AG04450 (cell line): ENCODE data around the gene ANO9. TPM values are rescaled to one million over a fixed set of nuclear protein-coding genes. Genes with fewer than 3 reads are reported as not detected.
A peak's percentile ranks its signal among the peaks of the same experiment; 100 is the strongest.

ENCODE experiments used
- CTCF ChIA-PET: fragments of 300-600, 350-600 bp; formaldehyde crosslinking; extraction: SDS; loops from one replicate; lab custom pipeline; 2022; ENCODE audit warnings: antibody characterized with exemption, inconsistent platforms; lab: Charles Lee
- POLR2A ChIA-PET: fragments of 350-600 bp; formaldehyde crosslinking; extraction: SDS; loops from one replicate; lab custom pipeline; 2021; ENCODE audit warnings: antibody characterized with exemption, inconsistent platforms; lab: Yijun Ruan, JAX
- DNase-seq: peaks from one replicate; pipeline ENCODE4 v3.0.0-alpha.2; 2011; ENCODE audit warnings: low read depth, low spot score
- H3K27ac ChIP-seq: one replicate; pipeline ENCODE4 v1.5.1; 2012; ENCODE audit warnings: low read depth, low read length, control low read depth
- H3K27me3 ChIP-seq: one replicate; pipeline ENCODE4 v1.6.0; 2012; ENCODE audit warnings: low read length; ENCODE audit not compliant: control insufficient read depth, insufficient read depth
- H3K4me3 ChIP-seq: 2 replicates; pipeline ENCODE4 v1.5.1; 2011; ENCODE audit warnings: mild to moderate bottlenecking, low read depth, low read length, control low read depth
- H3K9me3 ChIP-seq: 2 replicates; pipeline ENCODE4 v1.5.1; 2012; ENCODE audit warnings: low read length; ENCODE audit not compliant: control insufficient read depth, insufficient read depth
- polyA plus RNA-seq: library from polyadenylated mRNA; depleted of rRNA; stranded (reverse); fragments of >200 nt; gene quantifications from 2 replicates; pipeline ENCODE4 v1.2.3, GENCODE V29; 2011
- TF ChIP-seq, protein P1 (sequence below): IDR thresholded peaks from 2 replicates; pipeline ENCODE4 v1.5.1; 2011; ENCODE audit warnings: low read depth, low read length, control low read depth, inconsistent platforms

Gene ANO9
- polyA plus RNA-seq, 1 experiment: 0.10 TPM

DNA sequence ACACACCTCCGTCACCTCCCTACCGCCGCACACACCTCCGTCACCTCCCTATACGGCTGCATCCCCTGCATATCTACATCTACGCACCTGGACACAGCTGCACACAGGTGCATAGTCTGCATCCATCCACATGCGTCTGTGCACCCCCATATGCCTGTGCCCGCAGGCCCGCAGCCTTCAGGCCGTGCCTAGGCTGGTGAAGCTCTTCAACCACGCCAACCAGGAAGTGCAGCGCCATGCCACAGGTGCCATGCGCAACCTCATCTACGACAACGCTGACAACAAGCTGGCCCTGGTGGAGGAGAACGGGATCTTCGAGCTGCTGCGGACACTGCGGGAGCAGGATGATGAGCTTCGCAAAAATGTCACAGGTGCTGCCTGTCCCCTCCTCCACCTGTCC lies 43.0 kb downstream of the ANO9 start:
- Histone ChIP-seq H3K4me3 (no peak overlapping the region), H3K27ac (no peak overlapping the region), H3K27me3 (no peaks in the 10 kb centered on the region), H3K9me3 (peaks cover 25% of the 10 kb centered on the region)
- no peak for DNase-seq
- POLR2A ChIA-PET: no interaction called here
- TF ChIP-seq, protein P1, sequence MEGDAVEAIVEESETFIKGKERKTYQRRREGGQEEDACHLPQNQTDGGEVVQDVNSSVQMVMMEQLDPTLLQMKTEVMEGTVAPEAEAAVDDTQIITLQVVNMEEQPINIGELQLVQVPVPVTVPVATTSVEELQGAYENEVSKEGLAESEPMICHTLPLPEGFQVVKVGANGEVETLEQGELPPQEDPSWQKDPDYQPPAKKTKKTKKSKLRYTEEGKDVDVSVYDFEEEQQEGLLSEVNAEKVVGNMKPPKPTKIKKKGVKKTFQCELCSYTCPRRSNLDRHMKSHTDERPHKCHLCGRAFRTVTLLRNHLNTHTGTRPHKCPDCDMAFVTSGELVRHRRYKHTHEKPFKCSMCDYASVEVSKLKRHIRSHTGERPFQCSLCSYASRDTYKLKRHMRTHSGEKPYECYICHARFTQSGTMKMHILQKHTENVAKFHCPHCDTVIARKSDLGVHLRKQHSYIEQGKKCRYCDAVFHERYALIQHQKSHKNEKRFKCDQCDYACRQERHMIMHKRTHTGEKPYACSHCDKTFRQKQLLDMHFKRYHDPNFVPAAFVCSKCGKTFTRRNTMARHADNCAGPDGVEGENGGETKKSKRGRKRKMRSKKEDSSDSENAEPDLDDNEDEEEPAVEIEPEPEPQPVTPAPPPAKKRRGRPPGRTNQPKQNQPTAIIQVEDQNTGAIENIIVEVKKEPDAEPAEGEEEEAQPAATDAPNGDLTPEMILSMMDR: no peak
- CTCF ChIA-PET: no interaction called here

DNA sequence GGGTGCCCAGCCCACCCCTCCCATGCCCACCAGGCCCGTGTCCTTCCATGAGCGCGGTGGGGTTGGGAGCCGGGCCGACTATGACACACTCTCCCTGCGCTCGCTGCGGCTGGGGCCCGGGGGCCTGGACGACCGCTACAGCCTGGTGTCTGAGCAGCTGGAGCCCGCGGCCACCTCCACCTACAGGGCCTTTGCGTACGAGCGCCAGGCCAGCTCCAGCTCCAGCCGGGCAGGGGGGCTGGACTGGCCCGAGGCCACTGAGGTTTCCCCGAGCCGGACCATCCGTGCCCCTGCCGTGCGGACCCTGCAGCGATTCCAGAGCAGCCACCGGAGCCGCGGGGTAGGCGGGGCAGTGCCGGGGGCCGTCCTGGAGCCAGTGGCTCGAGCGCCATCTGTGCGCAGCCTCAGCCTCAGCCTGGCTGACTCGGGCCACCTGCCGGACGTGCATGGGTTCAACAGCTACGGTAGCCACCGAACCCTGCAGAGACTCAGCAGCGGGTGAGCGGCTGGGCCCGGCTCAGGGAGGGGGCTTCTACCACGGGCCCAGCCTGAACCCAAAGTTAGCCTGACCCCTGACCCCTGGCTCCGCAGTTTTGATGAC lies 44.8 kb downstream of the ANO9 start:
- ChIA-PET CTCF (interaction anchor here (0.8 kb wide), 1 partner anchor 72 kb away, joined by 4 read pairs; no protein-coding TSS in a partner anchor), POLR2A (interaction anchor here (0.9 to 1.4 kb wide), 2 partner anchors 9 to 51 kb away, joined by 3 to 10 read pairs; no protein-coding TSS in a partner anchor)
- no peak for DNase-seq
- Histone ChIP-seq H3K9me3 (peaks cover 25% of the 10 kb centered on the region), H3K27me3 (no peaks in the 10 kb centered on the region), H3K27ac (no peak overlapping the region), H3K4me3 (peak overlapping the region; percentile 4; the same call in 1 of the 2 replicates)
- TF ChIP-seq, protein P1: peak; percentile 43

DNA sequence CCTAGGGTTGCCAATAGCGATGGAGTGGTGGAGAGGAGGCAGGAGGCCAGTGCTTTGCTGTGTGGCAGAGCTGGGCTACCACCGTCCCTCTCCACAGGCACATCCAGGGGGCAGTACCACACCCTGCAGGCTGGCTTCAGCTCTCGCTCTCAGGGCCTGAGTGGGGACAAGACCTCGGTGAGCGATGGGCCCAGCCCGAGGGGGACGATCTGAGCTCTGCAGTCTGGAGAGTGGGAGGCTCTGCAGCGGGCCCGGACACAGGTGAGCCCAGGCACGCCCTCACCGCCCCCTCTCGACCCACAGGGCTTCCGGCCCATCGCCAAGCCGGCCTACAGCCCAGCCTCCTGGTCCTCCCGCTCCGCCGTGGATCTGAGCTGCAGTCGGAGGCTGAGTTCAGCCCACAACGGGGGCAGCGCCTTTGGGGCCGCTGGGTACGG lies 45.3 kb downstream of the ANO9 start:
- Histone ChIP-seq H3K4me3 (no peak overlapping the region), H3K27ac (no peak overlapping the region), H3K9me3 (peaks cover 25% of the 10 kb centered on the region), H3K27me3 (no peaks in the 10 kb centered on the region)
- ChIA-PET POLR2A (interaction anchor here (0.9 to 1.4 kb wide), 2 partner anchors 10 to 52 kb away, joined by 3 to 10 read pairs; no protein-coding TSS in a partner anchor), CTCF (interaction anchor here (0.8 kb wide), 1 partner anchor 73 kb away, joined by 4 read pairs; no protein-coding TSS in a partner anchor)
- TF ChIP-seq, protein P1: peak; percentile 26
- no peak for DNase-seq

DNA sequence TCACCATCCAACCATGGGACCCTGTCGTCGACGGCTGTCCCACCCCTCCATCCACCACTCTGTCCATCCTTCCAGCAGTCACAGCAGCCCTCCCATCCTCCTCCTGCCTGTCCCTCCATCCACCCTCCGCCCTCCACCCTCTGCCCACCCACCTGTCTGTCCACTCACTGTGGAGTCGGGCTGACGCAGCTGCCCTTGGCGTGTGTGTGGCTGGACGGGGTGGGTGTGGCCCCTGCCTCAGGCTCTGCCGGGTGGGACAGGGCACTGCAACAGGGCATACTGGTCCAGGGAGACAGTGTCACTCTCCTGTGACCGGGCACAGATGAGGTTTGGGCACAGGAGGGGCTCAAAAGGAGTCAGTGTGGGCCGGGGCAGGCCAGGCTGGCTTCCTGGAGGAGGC lies 45.9 kb downstream of the ANO9 start:
- TF ChIP-seq, protein P1: no peak
- no peak for DNase-seq
- H3K9me3 ChIP-seq: peaks cover 25% of the 10 kb centered on the region
- ChIA-PET CTCF (interaction anchor here (0.8 kb wide), 1 partner anchor 74 kb away, joined by 4 read pairs; no protein-coding TSS in a partner anchor), POLR2A (interaction anchor here (0.9 to 1.4 kb wide), 2 partner anchors 11 to 52 kb away, joined by 3 to 10 read pairs; no protein-coding TSS in a partner anchor)
- no peak overlapping the region for H3K4me3 ChIP-seq
- no peaks in the 10 kb centered on the region for H3K27me3 ChIP-seq
- H3K27ac ChIP-seq: no peak overlapping the region
